HEK293 (cell line): ENCODE data around the gene STXBP3.

Experiments
- CTCF ChIA-PET: fragments of 350-600 bp; formaldehyde crosslinking; extraction: SDS; loops from one replicate; lab custom pipeline; 2021; ENCODE audit warnings: antibody characterized with exemption; lab: Yijun Ruan, JAX
- POLR2A ChIA-PET: fragments of 300-600 bp; formaldehyde crosslinking; extraction: SDS; loops from one replicate; lab custom pipeline; 2020; ENCODE audit warnings: antibody characterized with exemption, inconsistent platforms; lab: Yijun Ruan, JAX
- H3K27ac ChIP-seq: fragments of 200-500 bp; sonication (Bioruptor generic); 2 replicates; pipeline ENCODE4 v1.5.1; 2014; ENCODE audit warnings: low read depth, low read length, control low read depth, inconsistent platforms; ENCODE audit errors: extremely low read depth
- H3K36me3 ChIP-seq, 2 experiments: fragments of 200-500 bp in 1 of 2; sonication (Bioruptor generic) in 1 of 2; 1 replicate in 1 of 2; 2 replicates in 1 of 2; pipeline ENCODE4 v1.5.1; 2014 to 2017; ENCODE audit warnings: inconsistent platforms in 2 of 2, low read length in 2 of 2; ENCODE audit not compliant: control insufficient read depth in 2 of 2, insufficient read depth in 1 of 2
- H3K4me1 ChIP-seq: fragments of 200-500 bp; sonication (Bioruptor generic); 2 replicates; pipeline ENCODE4 v1.5.1; 2014; ENCODE audit warnings: mild to moderate bottlenecking, low read length, inconsistent platforms; ENCODE audit not compliant: control insufficient read depth, insufficient read depth
- H3K4me3 ChIP-seq: 2 replicates; pipeline ENCODE4 v1.5.1; 2011; ENCODE audit warnings: low read depth, mild to moderate bottlenecking, control low read depth, low read length, moderate library complexity
- H3K9me3 ChIP-seq: fragments of 200-500 bp; sonication (Bioruptor generic); 2 replicates; pipeline ENCODE4 v1.5.1; 2014; ENCODE audit warnings: low read depth, low read length, inconsistent platforms; ENCODE audit not compliant: control insufficient read depth, insufficient read depth
- BCL11A ChIP-seq: fragments of 450-650 bp; formaldehyde crosslinking; IDR thresholded peaks from 2 replicates; pipeline ENCODE4 v1.5.1; 2016; ENCODE audit warnings: low read depth, missing biosample characterization, missing genetic modification characterization
- GLIS1 ChIP-seq: fragments of 450-650 bp; formaldehyde crosslinking; IDR thresholded peaks from 2 replicates; pipeline ENCODE4 v1.5.1; 2016; ENCODE audit warnings: missing biosample characterization, missing genetic modification characterization
- PBX3 ChIP-seq: sonication (generic); formaldehyde crosslinking; IDR thresholded peaks from 2 replicates; pipeline ENCODE4 v1.8.1; 2022; ENCODE audit warnings: mild to moderate bottlenecking, moderate library complexity, missing genetic modification reagents
- PRDM6 ChIP-seq: fragments of 450-650 bp; formaldehyde crosslinking; IDR thresholded peaks from 2 replicates; pipeline ENCODE4 v1.5.1; 2017; ENCODE audit warnings: missing biosample characterization, missing genetic modification characterization
- REST ChIP-seq: fragments of 450-650 bp; formaldehyde crosslinking; IDR thresholded peaks from 2 replicates; pipeline ENCODE4 v1.5.1; 2016; ENCODE audit warnings: missing biosample characterization, missing genetic modification characterization
- SCRT2 ChIP-seq: fragments of 450-650 bp; formaldehyde crosslinking; IDR thresholded peaks from 2 replicates; pipeline ENCODE4 v1.5.1; 2016; ENCODE audit warnings: missing biosample characterization, missing genetic modification characterization
- YY1 ChIP-seq: fragments of 450-650 bp; formaldehyde crosslinking; IDR thresholded peaks from 2 replicates; pipeline ENCODE4 v1.5.1; 2018; ENCODE audit warnings: missing biosample characterization, missing genetic modification characterization
- ZBTB11 ChIP-seq: fragments of 450-650 bp; formaldehyde crosslinking; conservative IDR thresholded peaks from 2 replicates; pipeline ENCODE4 v1.5.1; 2016; ENCODE audit warnings: low read depth, missing biosample characterization, missing genetic modification characterization
- ZBTB8A ChIP-seq: fragments of 450-650 bp; formaldehyde crosslinking; IDR thresholded peaks from 2 replicates; pipeline ENCODE4 v1.5.1; 2016; ENCODE audit warnings: missing biosample characterization, missing genetic modification characterization
- ZFP69B ChIP-seq: fragments of 450-650 bp; formaldehyde crosslinking; IDR thresholded peaks from 2 replicates; pipeline ENCODE4 v1.5.1; 2016; ENCODE audit warnings: missing biosample characterization, missing genetic modification characterization
- ZNF10 ChIP-seq: fragments of 450-650 bp; formaldehyde crosslinking; IDR thresholded peaks from 2 replicates; pipeline ENCODE4 v1.5.1; 2017; ENCODE audit warnings: missing biosample characterization, missing genetic modification characterization
- ZNF155 ChIP-seq: fragments of 450-650 bp; formaldehyde crosslinking; IDR thresholded peaks from 2 replicates; pipeline ENCODE4 v1.5.1; 2016; ENCODE audit warnings: missing biosample characterization, missing genetic modification characterization
- ZNF16 ChIP-seq: fragments of 450-650 bp; formaldehyde crosslinking; IDR thresholded peaks from 2 replicates; pipeline ENCODE4 v1.5.1; 2016; ENCODE audit warnings: low read depth, missing biosample characterization, missing genetic modification characterization
- ZNF169 ChIP-seq: fragments of 450-650 bp; formaldehyde crosslinking; IDR thresholded peaks from 2 replicates; pipeline ENCODE4 v1.5.1; 2016; ENCODE audit warnings: missing biosample characterization, missing genetic modification characterization
- ZNF335 ChIP-seq: fragments of 450-650 bp; formaldehyde crosslinking; conservative IDR thresholded peaks from 2 replicates; pipeline ENCODE4 v1.5.1; 2016; ENCODE audit warnings: missing biosample characterization, missing genetic modification characterization
- ZNF350 ChIP-seq: fragments of 450-650 bp; formaldehyde crosslinking; IDR thresholded peaks from 2 replicates; pipeline ENCODE4 v1.5.0; 2017; ENCODE audit warnings: missing biosample characterization, mild to moderate bottlenecking, missing genetic modification characterization
- ZNF37A ChIP-seq: fragments of 450-650 bp; IDR thresholded peaks from 2 replicates; pipeline ENCODE4 v1.5.1; 2018; ENCODE audit warnings: missing biosample characterization, missing genetic modification characterization
- ZNF501 ChIP-seq: fragments of 450-650 bp; formaldehyde crosslinking; IDR thresholded peaks from 2 replicates; pipeline ENCODE4 v1.5.1; 2016; ENCODE audit warnings: missing biosample characterization, missing genetic modification characterization
- ZNF560 ChIP-seq: fragments of 450-650 bp; formaldehyde crosslinking; IDR thresholded peaks from 2 replicates; pipeline ENCODE4 v1.5.1; 2017; ENCODE audit warnings: missing biosample characterization, missing genetic modification characterization, borderline replicate concordance
- ZNF600 ChIP-seq: fragments of 450-650 bp; formaldehyde crosslinking; IDR thresholded peaks from 2 replicates; pipeline ENCODE4 v1.5.1; 2016; ENCODE audit warnings: missing biosample characterization, missing genetic modification characterization
- ZNF621 ChIP-seq: fragments of 450-650 bp; formaldehyde crosslinking; IDR thresholded peaks from 2 replicates; pipeline ENCODE4 v1.5.1; 2017; ENCODE audit warnings: missing biosample characterization, missing genetic modification characterization
- ZNF658 ChIP-seq: fragments of 450-650 bp; formaldehyde crosslinking; IDR thresholded peaks from 2 replicates; pipeline ENCODE4; 2016; ENCODE audit warnings: missing biosample characterization, missing genetic modification characterization
- ZNF664 ChIP-seq: fragments of 450-650 bp; formaldehyde crosslinking; IDR thresholded peaks from 2 replicates; pipeline ENCODE4 v1.5.1; 2016; ENCODE audit warnings: missing biosample characterization, missing genetic modification characterization
- ZSCAN16 ChIP-seq: fragments of 450-650 bp; formaldehyde crosslinking; IDR thresholded peaks from 2 replicates; pipeline ENCODE4 v1.5.1; 2016; ENCODE audit warnings: missing biosample characterization, missing genetic modification characterization
- ZSCAN18 ChIP-seq: fragments of 450-650 bp; formaldehyde crosslinking; IDR thresholded peaks from 2 replicates; pipeline ENCODE4 v1.5.1; 2016; ENCODE audit warnings: missing biosample characterization, missing genetic modification characterization

The STXBP3 gene

GRCh38 chr1:108767115-108767514 lies 20.6 kb downstream of the STXBP3 start (continued):
- TF ChIP-seq ZNF10 (no peak), ZNF155 (tag by site-specific recombination) (no peak), ZNF664 (tag by site-specific recombination) (no peak), ZSCAN18 (tag by site-specific recombination) (no peak)

GRCh38 chr1:108767708-108768107 lies 21.2 kb downstream of the STXBP3 start:
- Histone ChIP-seq H3K4me3 (no peak overlapping the region), H3K27ac (no peak overlapping the region), H3K36me3 (peaks cover 7 to 50% of the 10 kb centered on the region in 2 experiments), H3K4me1 (no peaks in the 10 kb centered on the region), H3K9me3 (no peaks in the 10 kb centered on the region)
- POLR2A ChIA-PET, result no interaction called here
- TF ChIP-seq ZBTB8A (tag by site-specific recombination), result no peak
- TF ChIP-seq ZNF658, result no peak
- TF ChIP-seq ZNF600 (tag by site-specific recombination), result no peak
- no peak for TF ChIP-seq ZNF621 (tag by site-specific recombination)
- TF ChIP-seq ZNF560 (tag by site-specific recombination), result no peak
- TF ChIP-seq YY1 (tag by site-specific recombination), result no peak
- CTCF ChIA-PET, result no interaction called here

- POLR2A ChIA-PET, result no interaction called here
- CTCF ChIA-PET, result no interaction called here
- H3K27ac ChIP-seq, result no peak overlapping the region
- no peaks in the 10 kb centered on the region for H3K9me3 ChIP-seq
- H3K4me1 ChIP-seq, result no peaks in the 10 kb centered on the region
- peaks cover 7 to 70% of the 10 kb centered on the region in 2 experiments for H3K36me3 ChIP-seq
- no peak overlapping the region for H3K4me3 ChIP-seq
- no peak for TF ChIP-seq PBX3 (CRISPR knock-in tag)
- no peak for TF ChIP-seq ZNF37A
- TF ChIP-seq ZNF16 (tag by site-specific recombination), result no peak
- no peak for TF ChIP-seq ZNF350
- no peak for TF ChIP-seq REST (tag by site-specific recombination)
- no peak for TF ChIP-seq ZSCAN16
- no peak for TF ChIP-seq ZNF169 (tag by site-specific recombination)
- TF ChIP-seq ZNF501 (tag by site-specific recombination), result no peak
- no peak for TF ChIP-seq BCL11A
- TF ChIP-seq GLIS1, result no peak
- no peak for TF ChIP-seq SCRT2 (tag by site-specific recombination)
- TF ChIP-seq PRDM6 (tag by site-specific recombination), result no peak
- no peak for TF ChIP-seq ZBTB11 (tag by site-specific recombination)
- no peak for TF ChIP-seq ZNF335 (tag by site-specific recombination)
- no peak for TF ChIP-seq ZFP69B (tag by site-specific recombination)
These were observed 31.4 kb downstream of the STXBP3 start for GRCh38 chr1:108777839-108778238.
